ENCODE measurements around the gene CEP85.
A peak's percentile ranks its signal among the peaks of the same experiment; 100 is the strongest.

Gene CEP85

DNA sequence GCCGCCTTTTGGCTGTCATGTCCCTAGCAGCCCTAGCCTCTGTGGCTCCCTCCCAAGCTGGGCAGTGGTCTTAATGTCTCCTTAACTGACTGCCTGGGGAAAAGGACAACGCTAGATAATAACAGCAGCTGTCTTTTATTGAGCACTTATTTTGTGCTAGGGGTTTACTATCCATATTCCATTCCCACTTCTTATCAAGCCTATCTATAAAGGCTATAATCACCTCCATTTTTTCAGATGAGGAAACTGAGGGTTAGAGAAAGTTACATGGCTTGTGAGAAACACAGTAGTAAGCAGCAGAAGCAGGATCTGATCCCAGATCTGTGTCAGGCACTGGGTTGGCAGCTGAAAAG is 52.0 kb downstream of the CEP85 start:
- no peak for DNase-seq (ENCODE audit: extremely low spot score)
- ChIA-PET POLR2A (interaction anchor here (1.1 to 2.1 kb wide), 2 partner anchors 32 to 33 kb away, joined by 3 to 13 read pairs; partner anchors contain the start of gene CD52), CTCF (interaction anchor here (0.7 to 21.9 kb wide), 21 partner anchors 10 to 198 kb away, joined by 3 to 690 read pairs (median 7); partner anchors contain the start of genes CD52, CEP85 and UBXN11)

DNA sequence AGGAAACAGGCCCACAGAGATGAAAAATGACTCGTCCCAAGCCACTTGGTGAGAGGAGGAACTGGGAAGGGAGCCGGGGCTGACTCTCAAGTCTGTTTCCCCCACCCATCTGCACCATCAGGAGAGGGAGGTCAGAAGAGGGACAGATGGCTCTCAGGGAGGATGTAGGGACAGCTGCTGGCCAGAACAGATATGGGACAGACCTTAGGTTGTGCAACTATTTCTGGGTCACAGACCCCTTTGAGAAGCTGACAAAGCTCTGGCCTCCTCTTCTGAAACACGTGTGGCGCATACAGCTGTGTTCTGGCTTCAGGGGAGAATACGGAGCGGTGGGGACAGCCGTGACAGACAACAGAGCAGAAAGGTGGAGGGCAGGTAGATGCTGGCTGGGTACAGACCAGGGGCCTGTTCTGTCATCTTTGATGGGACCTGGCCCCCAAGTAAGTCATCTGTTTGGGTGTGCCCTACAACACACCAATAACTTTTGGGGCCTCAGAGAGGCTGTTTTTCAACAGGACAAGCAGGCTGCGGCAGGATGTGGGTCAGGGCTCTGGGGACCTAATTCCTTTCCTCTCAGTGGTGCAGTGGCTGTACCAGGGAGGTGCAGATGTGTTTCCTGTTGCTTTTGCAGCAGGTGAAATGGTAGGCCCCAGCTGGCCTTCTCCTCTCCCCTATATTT is 53.2 kb downstream of the CEP85 start:
- CTCF ChIA-PET = interaction anchor here (1.1 to 21.9 kb wide), 8 partner anchors 8 to 129 kb away, joined by 3 to 690 read pairs (median 50); partner anchors contain the start of genes CD52, SH3BGRL3 and UBXN11
- peak; percentile 58 for DNase-seq (ENCODE audit: extremely low spot score)

More for the DNA sequence above, 52.0 kb downstream of the CEP85 start:
- TF ChIP-seq, protein P1, sequence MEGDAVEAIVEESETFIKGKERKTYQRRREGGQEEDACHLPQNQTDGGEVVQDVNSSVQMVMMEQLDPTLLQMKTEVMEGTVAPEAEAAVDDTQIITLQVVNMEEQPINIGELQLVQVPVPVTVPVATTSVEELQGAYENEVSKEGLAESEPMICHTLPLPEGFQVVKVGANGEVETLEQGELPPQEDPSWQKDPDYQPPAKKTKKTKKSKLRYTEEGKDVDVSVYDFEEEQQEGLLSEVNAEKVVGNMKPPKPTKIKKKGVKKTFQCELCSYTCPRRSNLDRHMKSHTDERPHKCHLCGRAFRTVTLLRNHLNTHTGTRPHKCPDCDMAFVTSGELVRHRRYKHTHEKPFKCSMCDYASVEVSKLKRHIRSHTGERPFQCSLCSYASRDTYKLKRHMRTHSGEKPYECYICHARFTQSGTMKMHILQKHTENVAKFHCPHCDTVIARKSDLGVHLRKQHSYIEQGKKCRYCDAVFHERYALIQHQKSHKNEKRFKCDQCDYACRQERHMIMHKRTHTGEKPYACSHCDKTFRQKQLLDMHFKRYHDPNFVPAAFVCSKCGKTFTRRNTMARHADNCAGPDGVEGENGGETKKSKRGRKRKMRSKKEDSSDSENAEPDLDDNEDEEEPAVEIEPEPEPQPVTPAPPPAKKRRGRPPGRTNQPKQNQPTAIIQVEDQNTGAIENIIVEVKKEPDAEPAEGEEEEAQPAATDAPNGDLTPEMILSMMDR (IDR thresholded peaks at IDR 0.05; ENCODE audit: control extremely low read depth, extremely low read depth, low read depth, missing control alignments) = no peak

DNA sequence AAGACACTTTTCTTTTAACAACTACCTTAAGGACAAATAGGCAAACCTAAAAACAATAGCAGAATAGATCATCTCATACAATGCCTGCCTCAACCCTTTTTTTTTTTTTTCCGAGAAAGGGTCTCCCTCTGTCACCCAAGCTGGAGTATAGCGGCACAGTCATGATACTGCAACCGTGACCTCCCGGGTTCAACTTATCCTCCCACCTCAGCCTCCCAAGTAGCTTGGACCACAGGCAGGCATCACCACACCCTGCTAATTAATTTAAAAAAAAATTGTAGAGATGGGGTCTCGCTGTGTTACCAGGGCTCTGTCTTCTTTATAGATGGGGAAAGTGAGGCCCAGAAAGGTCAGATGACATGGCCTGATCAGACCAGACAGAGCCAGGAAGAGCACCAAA is 53.8 kb downstream of the CEP85 start:
- ChIA-PET POLR2A (interaction anchor here (1.5 to 1.6 kb wide), 2 partner anchors 32 to 33 kb away, joined by 4 to 5 read pairs; no protein-coding TSS in a partner anchor), CTCF (interaction anchor here (1.2 to 21.9 kb wide), 9 partner anchors 8 to 129 kb away, joined by 7 to 690 read pairs (median 19); partner anchors contain the start of genes CD52, SH3BGRL3 and UBXN11)
- no peak for DNase-seq (ENCODE audit: extremely low spot score)
- TF ChIP-seq, protein P1 (IDR thresholded peaks at IDR 0.05; ENCODE audit: control extremely low read depth, extremely low read depth, low read depth, missing control alignments) = no peak

More for the DNA sequence above, 53.2 kb downstream of the CEP85 start:
- POLR2A ChIA-PET = interaction anchor here (1.1 kb wide), 1 partner anchor 31 kb away, joined by 3 read pairs; the partner anchor contains the start of gene CD52
- TF ChIP-seq, protein P1 (IDR thresholded peaks at IDR 0.05; ENCODE audit: control extremely low read depth, extremely low read depth, low read depth, missing control alignments) = no peak

DNA sequence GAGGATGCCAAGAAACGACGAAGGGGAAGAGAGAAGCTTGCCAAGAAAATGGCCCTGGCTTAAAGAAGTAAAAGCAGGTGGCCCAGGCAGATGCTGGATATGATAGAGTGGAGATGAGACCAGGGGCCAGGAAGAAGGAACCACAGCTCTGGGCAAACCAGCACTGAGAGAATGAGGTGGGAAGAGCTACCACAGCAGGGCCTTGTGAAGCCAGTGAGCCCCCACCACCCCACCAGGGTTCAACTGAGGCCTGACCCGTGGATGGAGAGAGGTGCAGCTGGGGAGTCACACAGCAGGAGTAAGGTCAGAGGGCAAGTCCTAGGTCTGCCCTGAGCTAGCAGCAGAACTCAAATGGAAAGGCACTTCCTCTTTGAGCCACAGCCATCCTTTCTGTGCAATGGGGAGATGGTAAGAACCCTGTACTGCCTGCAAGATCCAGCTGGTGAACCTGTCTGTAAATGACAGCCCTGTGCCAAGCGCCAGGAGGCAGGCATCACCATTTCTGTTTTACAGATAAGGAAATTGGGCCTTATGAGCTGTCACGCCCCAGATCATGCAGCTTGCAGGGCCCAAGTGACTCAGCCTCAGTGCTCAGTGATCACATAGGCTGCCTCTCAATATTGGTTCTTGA is 54.4 kb downstream of the CEP85 start:
- TF ChIP-seq, protein P1 (IDR thresholded peaks at IDR 0.05; ENCODE audit: control extremely low read depth, extremely low read depth, low read depth, missing control alignments) = no peak
- ChIA-PET CTCF (interaction anchor here (0.7 to 21.9 kb wide), 13 partner anchors 8 to 251 kb away, joined by 3 to 690 read pairs (median 7); partner anchors contain the start of genes CD52, SH3BGRL3, UBXN11 and ZNF593), POLR2A (interaction anchor here (1.5 to 1.6 kb wide), 2 partner anchors 31 to 33 kb away, joined by 4 to 5 read pairs; no protein-coding TSS in a partner anchor)
- DNase-seq (ENCODE audit: extremely low spot score) = no peak

DNA sequence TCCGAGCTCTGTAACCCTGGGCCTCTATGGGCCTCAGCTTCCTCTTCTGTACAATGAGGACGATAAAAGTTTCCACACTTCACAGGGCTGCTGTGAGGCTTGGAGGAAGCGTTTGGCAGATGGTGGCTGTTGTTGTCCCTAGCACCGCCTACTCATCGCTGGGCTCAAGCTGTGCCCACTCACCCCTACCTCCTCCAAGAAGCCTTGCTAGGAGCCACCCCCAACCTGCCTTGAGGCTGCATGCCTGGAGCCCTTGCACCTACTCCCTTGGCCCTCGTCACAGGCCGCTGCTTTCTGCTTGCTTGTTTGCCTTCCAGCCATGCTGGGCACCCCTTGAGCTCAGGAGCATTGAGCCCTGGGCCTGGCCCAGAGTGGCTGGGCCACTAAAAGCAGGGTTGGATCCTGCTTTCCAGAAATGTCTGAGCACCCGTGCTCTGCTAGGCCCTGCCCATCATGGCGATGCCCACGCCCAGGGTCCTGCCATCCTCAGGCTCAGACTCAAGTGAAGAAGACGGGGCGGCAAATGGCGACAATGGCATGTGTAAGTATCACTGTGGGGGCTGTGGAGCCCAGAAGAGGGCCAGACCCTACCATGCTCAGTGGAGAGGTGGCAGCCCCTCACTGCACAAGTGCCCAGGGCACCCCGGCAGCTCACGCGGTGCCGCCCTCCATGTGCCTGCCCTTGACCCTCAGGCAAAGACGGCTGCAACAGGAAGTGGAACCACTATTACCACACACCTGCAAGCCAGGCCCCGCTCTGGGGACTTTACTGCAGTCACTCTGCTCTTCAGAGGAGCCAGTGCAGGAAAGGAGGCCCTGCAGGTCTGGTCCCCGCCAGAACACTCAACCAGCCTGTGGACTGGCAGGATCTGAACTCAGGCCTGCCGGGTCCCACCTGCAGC is 55.4 kb downstream of the CEP85 start:
- CTCF ChIA-PET = interaction anchor here (0.7 to 21.9 kb wide), 17 partner anchors 7 to 250 kb away, joined by 3 to 690 read pairs (median 7); partner anchors contain the start of genes CD52, CEP85, SH3BGRL3 and UBXN11
- DNase-seq (ENCODE audit: extremely low spot score) = peak; percentile 84

More for the DNA sequence above, 55.4 kb downstream of the CEP85 start:
- POLR2A ChIA-PET = interaction anchor here (1.2 to 1.6 kb wide), 3 partner anchors 29 to 32 kb away, joined by 3 to 5 read pairs (median 4); no protein-coding TSS in a partner anchor
- TF ChIP-seq, protein P1 (IDR thresholded peaks at IDR 0.05; ENCODE audit: control extremely low read depth, extremely low read depth, low read depth, missing control alignments) = no peak
